Calu3 (cell line): ENCODE measurements around the gene RANBP3. TPM values are rescaled to one million over a fixed set of nuclear protein-coding genes. Genes with fewer than 3 reads are reported as not detected.

Experiments
- BruUV-seq: library from RNA; stranded (reverse); fragments of 400-500 nt; replicated peaks from 2 replicates; lab custom pipeline; 2021; lab: Mats Ljungman, UMichigan
- CTCF ChIA-PET: fragments of 300-600 bp; sonication (Branson Sonifier 250); formaldehyde crosslinking; loops from one replicate; lab custom pipeline; 2022; ENCODE audit warnings: antibody characterized with exemption; lab: Charles Lee
- DNase-seq: peaks from one replicate; pipeline ENCODE4 v3.0.0; 2022
- H3K27ac Mint-ChIP-seq: one replicate; pipeline ENCODE4 v1.8.0; 2022; ENCODE audit warnings: mixed read lengths; ENCODE audit not compliant: unreplicated experiment
- H3K27me3 Mint-ChIP-seq: one replicate; pipeline ENCODE4 v1.8.0; 2022; ENCODE audit warnings: mixed read lengths; ENCODE audit not compliant: unreplicated experiment
- H3K36me3 Mint-ChIP-seq: one replicate; pipeline ENCODE4 v1.8.0; 2022; ENCODE audit warnings: mild to moderate bottlenecking, moderate library complexity, mixed read lengths; ENCODE audit not compliant: insufficient read depth, unreplicated experiment
- H3K4me1 Mint-ChIP-seq: one replicate; pipeline ENCODE4 v1.8.0; 2022; ENCODE audit warnings: mild to moderate bottlenecking, low read depth, mixed read lengths; ENCODE audit not compliant: unreplicated experiment
- H3K4me3 Mint-ChIP-seq: one replicate; pipeline ENCODE4 v1.8.0; 2022; ENCODE audit warnings: mild to moderate bottlenecking, low read depth, moderate library complexity, mixed read lengths; ENCODE audit not compliant: unreplicated experiment
- H3K9me3 Mint-ChIP-seq: one replicate; pipeline ENCODE4 v1.8.0; 2022; ENCODE audit warnings: low read depth, mixed read lengths; ENCODE audit not compliant: unreplicated experiment
- intact Hi-C: fragments of 100-400 bp; cut with micrococcal nuclease; formaldehyde crosslinking; loops from one replicate; pipeline ENCODE4 v1.10.0; 2022; ENCODE audit not compliant: unreplicated experiment
- total RNA-seq: library from RNA; stranded (reverse); gene quantifications from 2 replicates; pipeline ENCODE4 v1.2.3, GENCODE V29; 2022
- TF ChIP-seq, protein P1 (sequence below): fragments of 200-600 bp; IDR thresholded peaks from one replicate; pipeline ENCODE4 v1.8.0; 2022; ENCODE audit warnings: antibody characterized with exemption; ENCODE audit not compliant: unreplicated experiment

Gene RANBP3
- total RNA-seq, 1 experiment from 2014 or later = 58.4 TPM

DNA sequence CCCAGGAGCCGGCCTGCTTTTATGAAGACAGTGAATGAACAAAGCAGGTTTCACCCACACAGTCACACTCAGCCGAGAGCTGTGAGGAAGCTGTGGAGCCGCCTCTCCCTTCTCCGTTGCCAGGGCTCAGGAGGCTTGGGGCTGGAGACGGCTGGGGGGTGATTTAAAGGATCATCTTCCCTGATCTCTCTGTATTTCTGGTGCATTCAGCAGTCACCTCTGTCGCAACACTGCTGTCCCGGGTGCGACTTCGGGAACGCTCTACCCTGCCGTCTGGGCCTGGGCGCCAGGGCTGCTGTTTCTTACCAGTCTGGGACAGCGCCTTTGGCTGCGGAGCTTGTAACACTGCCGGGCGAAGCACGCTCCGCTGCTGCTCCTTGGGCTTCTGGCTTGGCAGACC is 45.8 kb downstream of the RANBP3 start:
- intact Hi-C loops = no loop called here
- H3K36me3 Mint-ChIP-seq = peaks cover 22% of the 10 kb centered on the region

DNA sequence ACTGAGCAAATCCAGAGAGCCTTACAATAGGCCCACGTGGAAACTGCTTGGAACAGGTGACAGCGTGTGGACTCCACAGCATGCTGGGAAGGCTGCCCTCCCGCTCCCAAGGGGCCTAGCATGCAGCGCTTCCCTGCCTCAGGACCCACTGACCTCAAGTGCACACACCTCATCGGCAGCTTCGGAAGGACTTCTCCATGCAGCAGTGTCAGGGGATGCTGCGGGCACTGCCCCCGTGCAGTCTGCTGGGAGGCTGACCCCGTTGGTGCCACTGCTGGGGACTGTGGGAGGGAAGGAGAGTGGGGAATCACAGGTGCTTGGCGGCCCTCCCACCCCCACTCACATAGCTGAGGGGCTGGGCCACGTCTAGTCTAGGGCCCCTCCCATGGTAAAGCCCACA is 46.7 kb downstream of the RANBP3 start:
- TF ChIP-seq, protein P1, sequence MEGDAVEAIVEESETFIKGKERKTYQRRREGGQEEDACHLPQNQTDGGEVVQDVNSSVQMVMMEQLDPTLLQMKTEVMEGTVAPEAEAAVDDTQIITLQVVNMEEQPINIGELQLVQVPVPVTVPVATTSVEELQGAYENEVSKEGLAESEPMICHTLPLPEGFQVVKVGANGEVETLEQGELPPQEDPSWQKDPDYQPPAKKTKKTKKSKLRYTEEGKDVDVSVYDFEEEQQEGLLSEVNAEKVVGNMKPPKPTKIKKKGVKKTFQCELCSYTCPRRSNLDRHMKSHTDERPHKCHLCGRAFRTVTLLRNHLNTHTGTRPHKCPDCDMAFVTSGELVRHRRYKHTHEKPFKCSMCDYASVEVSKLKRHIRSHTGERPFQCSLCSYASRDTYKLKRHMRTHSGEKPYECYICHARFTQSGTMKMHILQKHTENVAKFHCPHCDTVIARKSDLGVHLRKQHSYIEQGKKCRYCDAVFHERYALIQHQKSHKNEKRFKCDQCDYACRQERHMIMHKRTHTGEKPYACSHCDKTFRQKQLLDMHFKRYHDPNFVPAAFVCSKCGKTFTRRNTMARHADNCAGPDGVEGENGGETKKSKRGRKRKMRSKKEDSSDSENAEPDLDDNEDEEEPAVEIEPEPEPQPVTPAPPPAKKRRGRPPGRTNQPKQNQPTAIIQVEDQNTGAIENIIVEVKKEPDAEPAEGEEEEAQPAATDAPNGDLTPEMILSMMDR = no peak
- no peak overlapping the region for H3K27ac Mint-ChIP-seq
- CTCF ChIA-PET = no interaction called here
- H3K36me3 Mint-ChIP-seq = peaks cover 22% of the 10 kb centered on the region
- H3K4me1 Mint-ChIP-seq = no peaks in the 10 kb centered on the region
- H3K4me3 Mint-ChIP-seq = no peak overlapping the region
- H3K27me3 Mint-ChIP-seq = no peaks in the 10 kb centered on the region
- DNase-seq = no peak
- intact Hi-C loops = no loop called here
- H3K9me3 Mint-ChIP-seq = no peaks in the 10 kb centered on the region
- BruUV-seq = no TSS peak

More for the DNA sequence above, 45.8 kb downstream of the RANBP3 start:
- Mint-ChIP-seq H3K27me3 (no peaks in the 10 kb centered on the region), H3K9me3 (no peaks in the 10 kb centered on the region), H3K27ac (no peak overlapping the region), H3K4me3 (no peak overlapping the region), H3K4me1 (no peaks in the 10 kb centered on the region)
- TF ChIP-seq, protein P1 = no peak
- CTCF ChIA-PET = no interaction called here
- no peak for DNase-seq
- BruUV-seq = no TSS peak

- no peak overlapping the region for H3K4me3 Mint-ChIP-seq
- H3K36me3 Mint-ChIP-seq = peaks cover 22% of the 10 kb centered on the region
- H3K27ac Mint-ChIP-seq = no peak overlapping the region
- H3K9me3 Mint-ChIP-seq = no peaks in the 10 kb centered on the region
- CTCF ChIA-PET = no interaction called here
- no TSS peak for BruUV-seq
- TF ChIP-seq, protein P1 = no peak
- H3K27me3 Mint-ChIP-seq = no peaks in the 10 kb centered on the region
- H3K4me1 Mint-ChIP-seq = no peaks in the 10 kb centered on the region
- intact Hi-C loops = no loop called here
- DNase-seq = no peak
Measured at GRCh38 chr19:5929625-5930024, 48.3 kb downstream of the RANBP3 start.

- no peaks in the 10 kb centered on the region for H3K4me1 Mint-ChIP-seq
- no peak for DNase-seq
- no TSS peak for BruUV-seq
- H3K27me3 Mint-ChIP-seq = no peaks in the 10 kb centered on the region
- H3K27ac Mint-ChIP-seq = no peak overlapping the region
- CTCF ChIA-PET = no interaction called here
- TF ChIP-seq, protein P1 = no peak
- no peaks in the 10 kb centered on the region for H3K9me3 Mint-ChIP-seq
- peaks cover 22% of the 10 kb centered on the region for H3K36me3 Mint-ChIP-seq
- intact Hi-C loops = no loop called here
- no peak overlapping the region for H3K4me3 Mint-ChIP-seq
Measured at GRCh38 chr19:5929179-5929578, 48.8 kb downstream of the RANBP3 start.
